Prostate gland (tissue), 2 donors: ENCODE results near the gene CTNNBL1. TPM values are rescaled to one million over a fixed set of nuclear protein-coding genes. Genes with fewer than 3 reads are reported as not detected.

Experiments used
- DNase-seq: peaks from one replicate; pipeline ENCODE4 v3.0.0-alpha.2; 2019; ENCODE audit warnings: low spot score
- H3K27ac ChIP-seq, 2 donors: fragments of 200-600 bp; sonication (generic); 2 replicates each; pipeline ENCODE4 v1.5.1; 2017 to 2019
- H3K27me3 ChIP-seq: fragments of 200-600 bp; sonication (generic); replicated peaks from 2 replicates; pipeline ENCODE4 v1.5.1; 2019; ENCODE audit not compliant: insufficient read depth
- H3K36me3 ChIP-seq, 2 donors: fragments of 200-600 bp; sonication (generic); 1 replicate in 1 of 2; 2 replicates in 1 of 2; pipeline versions ENCODE4 v1.5.1 to v1.8.1; 2017 to 2019
- H3K4me1 ChIP-seq: fragments of 200-600 bp; sonication (generic); replicated peaks from 2 replicates; pipeline ENCODE4 v1.5.1; 2019
- H3K4me3 ChIP-seq, 2 donors: fragments of 200-600 bp; sonication (generic); 2 replicates each; pipeline ENCODE4 v1.5.1; 2017 to 2019
- H3K9me3 ChIP-seq: fragments of 200-600 bp; sonication (generic); 2 replicates; pipeline ENCODE4 v1.5.1; 2017
- POLR2A ChIP-seq: fragments of 450-650 bp; IDR thresholded peaks from one replicate; pipeline ENCODE4 v1.6.1; 2016; ENCODE audit warnings: antibody characterized with exemption, mild to moderate bottlenecking
- POLR2AphosphoS5 ChIP-seq: sonication (generic); formaldehyde crosslinking; IDR thresholded peaks from one replicate; pipeline ENCODE4 v1.6.1; 2017; ENCODE audit warnings: antibody characterized with exemption
- WGBS: methylation state at CpG from one replicate; pipeline ENCODE4 v1.1.5; 2018; 5-methylcytosine and 5-hydroxymethylcytosine counted together
- intact Hi-C: fragments of 100-400 bp; cut with DNase I; formaldehyde crosslinking; loops from one replicate; pipeline ENCODE4 v1.14.2; 2022
- total RNA-seq, 2 donors: library from RNA; depleted of rRNA; stranded (reverse); fragments of >200 nt; gene quantifications; one replicate each; pipeline ENCODE4 v1.1.0, GENCODE V29; 2016
- TF ChIP-seq, protein P1 (sequence below), 4 experiments: fragments of 200-600 bp in 2 of 4; fragments of 450-650 bp in 2 of 4; sonication (generic) in 2 of 4; IDR thresholded peaks; 1 replicate in 3 of 4; 2 replicates in 1 of 4; pipeline ENCODE4 v1.5.1; 2016 to 2019; ENCODE audit warnings: antibody characterized with exemption in 4 of 4, mild to moderate bottlenecking in 2 of 4, moderate library complexity in 2 of 4

The CTNNBL1 gene
- total RNA-seq, 2 donors from 2014 or later, result 29.9 to 61.0 TPM

DNA sequence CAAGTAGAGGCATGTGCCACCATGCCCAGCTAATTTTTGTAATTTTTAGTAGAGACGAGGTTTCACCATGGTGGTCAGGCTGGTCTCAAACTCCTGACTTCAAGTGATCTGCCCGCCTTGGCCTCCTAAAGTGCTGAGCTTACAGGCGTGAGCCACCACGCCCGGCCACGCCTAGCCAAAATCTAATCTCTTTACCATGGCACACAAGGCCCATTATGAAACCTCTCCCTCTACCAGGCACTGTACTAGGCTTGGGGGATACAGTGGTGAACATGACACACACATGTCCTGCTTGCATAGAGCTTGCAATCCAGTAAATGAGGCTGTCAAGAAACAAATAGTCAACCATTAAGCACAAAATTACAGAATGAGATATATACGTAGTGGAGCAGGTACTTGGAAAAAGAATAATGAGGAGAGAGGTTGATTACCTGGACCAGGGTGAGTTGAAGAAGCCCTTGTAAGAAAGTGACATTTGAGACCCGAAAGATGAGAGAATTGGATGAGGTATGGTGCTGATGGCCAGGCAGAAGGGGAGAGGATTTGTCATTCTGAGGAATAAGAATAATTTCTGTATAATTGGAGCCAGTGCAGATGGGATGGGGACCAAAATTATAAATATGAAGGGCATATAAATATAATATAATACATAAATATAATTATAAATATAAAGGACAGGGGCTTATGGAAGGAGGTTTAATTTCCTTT is 1.2 kb upstream of the CTNNBL1 start:
- Histone ChIP-seq H3K27me3 (no peaks in the 10 kb centered on the region), H3K36me3 (no peaks in the 10 kb centered on the region), H3K4me1 (no peaks in the 10 kb centered on the region), H3K27ac (no peak overlapping the region), H3K4me3 (no peak overlapping the region), H3K9me3 (no peaks in the 10 kb centered on the region)
- intact Hi-C loops, result no loop called here
- no peak for DNase-seq
- TF ChIP-seq POLR2AphosphoS5, result no peak
- no peak for TF ChIP-seq POLR2A
- TF ChIP-seq, protein P1, sequence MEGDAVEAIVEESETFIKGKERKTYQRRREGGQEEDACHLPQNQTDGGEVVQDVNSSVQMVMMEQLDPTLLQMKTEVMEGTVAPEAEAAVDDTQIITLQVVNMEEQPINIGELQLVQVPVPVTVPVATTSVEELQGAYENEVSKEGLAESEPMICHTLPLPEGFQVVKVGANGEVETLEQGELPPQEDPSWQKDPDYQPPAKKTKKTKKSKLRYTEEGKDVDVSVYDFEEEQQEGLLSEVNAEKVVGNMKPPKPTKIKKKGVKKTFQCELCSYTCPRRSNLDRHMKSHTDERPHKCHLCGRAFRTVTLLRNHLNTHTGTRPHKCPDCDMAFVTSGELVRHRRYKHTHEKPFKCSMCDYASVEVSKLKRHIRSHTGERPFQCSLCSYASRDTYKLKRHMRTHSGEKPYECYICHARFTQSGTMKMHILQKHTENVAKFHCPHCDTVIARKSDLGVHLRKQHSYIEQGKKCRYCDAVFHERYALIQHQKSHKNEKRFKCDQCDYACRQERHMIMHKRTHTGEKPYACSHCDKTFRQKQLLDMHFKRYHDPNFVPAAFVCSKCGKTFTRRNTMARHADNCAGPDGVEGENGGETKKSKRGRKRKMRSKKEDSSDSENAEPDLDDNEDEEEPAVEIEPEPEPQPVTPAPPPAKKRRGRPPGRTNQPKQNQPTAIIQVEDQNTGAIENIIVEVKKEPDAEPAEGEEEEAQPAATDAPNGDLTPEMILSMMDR (IDR thresholded peaks at IDR 0.05), result no peak
- WGBS, result 93% methylated on average over 8 of the region's 8 CpGs

GRCh38 chr20:37693242-37693634 is 592 bp upstream of the CTNNBL1 start:
- no peak for DNase-seq
- Histone ChIP-seq H3K27me3 (no peaks in the 10 kb centered on the region), H3K4me1 (no peaks in the 10 kb centered on the region), H3K36me3 (no peaks in the 10 kb centered on the region), H3K4me3 (peak overlapping the region; percentile 79 to 88), H3K27ac (peak overlapping the region; percentile 26 to 72), H3K9me3 (no peaks in the 10 kb centered on the region)
- intact Hi-C loops, result no loop called here
- 44% methylated on average over 2 of the region's 2 CpGs for WGBS
- TF ChIP-seq, protein P1 (IDR thresholded peaks at IDR 0.05), result no peak
- TF ChIP-seq POLR2A (no peak), POLR2AphosphoS5 (no peak)

- Histone ChIP-seq H3K4me3 (no peak overlapping the region), H3K4me1 (no peaks in the 10 kb centered on the region), H3K27ac (no peak overlapping the region), H3K36me3 (no peaks in the 10 kb centered on the region), H3K27me3 (no peaks in the 10 kb centered on the region), H3K9me3 (no peaks in the 10 kb centered on the region)
- no peak for DNase-seq
- intact Hi-C loops, result no loop called here
- TF ChIP-seq POLR2A (no peak), POLR2AphosphoS5 (no peak)
- TF ChIP-seq, protein P1 (IDR thresholded peaks at IDR 0.05), result no peak
- 68% methylated on average over 3 of the region's 3 CpGs for WGBS
Observed at GRCh38 chr20:37695684-37696342, 2.0 kb downstream of the CTNNBL1 start.

- no peaks in the 10 kb centered on the region for H3K36me3 ChIP-seq
- TF ChIP-seq POLR2AphosphoS5 (no peak), POLR2A (no peak)
- TF ChIP-seq, protein P1 (IDR thresholded peaks at IDR 0.05), result no peak
- no peak overlapping the region for H3K4me3 ChIP-seq
- H3K9me3 ChIP-seq, result no peaks in the 10 kb centered on the region
- 93% methylated on average over 4 of the region's 4 CpGs for WGBS
- H3K4me1 ChIP-seq, result no peaks in the 10 kb centered on the region
- intact Hi-C loops, result no loop called here
- H3K27me3 ChIP-seq, result no peaks in the 10 kb centered on the region
- no peak for DNase-seq
- no peak overlapping the region for H3K27ac ChIP-seq
Observed at GRCh38 chr20:37697314-37697713, 3.5 kb downstream of the CTNNBL1 start.

GRCh38 chr20:37699202-37699601 is 5.4 kb downstream of the CTNNBL1 start:
- Histone ChIP-seq H3K27me3 (no peaks in the 10 kb centered on the region), H3K36me3 (no peaks in the 10 kb centered on the region), H3K4me3 (no peak overlapping the region), H3K4me1 (no peaks in the 10 kb centered on the region), H3K27ac (no peak overlapping the region), H3K9me3 (no peaks in the 10 kb centered on the region)
- TF ChIP-seq, protein P1 (IDR thresholded peaks at IDR 0.05), result no peak
- TF ChIP-seq POLR2AphosphoS5, result no peak
- 76% methylated on average over 2 of the region's 2 CpGs for WGBS
- intact Hi-C loops, result no loop called here
- DNase-seq, result no peak
